ENCODE results near the gene MECR. TPM values are rescaled to one million over a fixed set of nuclear protein-coding genes. Genes with fewer than 3 reads are reported as not detected.

The MECR gene

DNA sequence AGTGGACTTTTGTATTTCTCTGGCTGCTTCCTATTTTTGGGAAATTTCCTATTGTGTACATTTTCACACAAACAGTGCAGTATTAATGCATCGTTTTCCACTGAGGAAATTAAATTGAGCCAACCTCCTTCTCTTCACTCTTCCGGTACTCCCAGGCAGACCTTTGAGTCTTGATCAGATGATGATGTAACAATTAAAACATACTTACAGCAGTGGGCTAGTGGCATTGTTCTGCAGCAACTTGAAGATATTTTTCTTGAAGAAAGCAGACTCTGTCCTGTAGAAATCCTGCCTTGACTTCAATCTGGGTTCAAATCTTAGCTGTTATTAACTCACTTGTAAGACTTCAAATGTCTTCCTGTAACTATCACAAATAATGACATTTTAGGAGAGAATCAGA, 88.0 kb downstream of the MECR start:
- WGBS: 100% methylated on average over 1 of the region's 2 CpGs
- H2AK5ac ChIP-seq (ENCODE audit: low read length, severe bottlenecking): no peak overlapping the region
- no peak overlapping the region for H3K14ac ChIP-seq (ENCODE audit: low read length in 2 of 2)
- no peaks in the 10 kb centered on the region for H3K4me1 ChIP-seq (ENCODE audit: control insufficient read depth, insufficient read depth, low read depth, low read length)
- H2BK12ac ChIP-seq (ENCODE audit: low read length in 2 of 2): no peak overlapping the region
- no peak overlapping the region for H3K23ac ChIP-seq (ENCODE audit: low read length in 2 of 2)
- peaks cover 22 to 28% of the 10 kb centered on the region in 2 experiments for H3K36me3 ChIP-seq (ENCODE audit: control insufficient read depth in 1 of 2, insufficient read depth in 2 of 2, low read depth in 1 of 2, low read length in 2 of 2)
- H2BK120ac ChIP-seq (ENCODE audit: low read depth, low read length): no peak overlapping the region
- H2BK15ac ChIP-seq (ENCODE audit: low read depth, poor library complexity, severe bottlenecking): no peak overlapping the region
- no peak overlapping the region for H2BK5ac ChIP-seq (ENCODE audit: low read depth, low read length, poor library complexity, severe bottlenecking)
- H3K4ac ChIP-seq (ENCODE audit: low read depth in 1 of 2, low read length in 2 of 2): no peak overlapping the region
- no peak overlapping the region for H3K4me3 ChIP-seq (ENCODE audit: insufficient read depth in 1 of 2, low read depth in 1 of 2, low read length in 2 of 2)
- peaks cover 6% of the 10 kb centered on the region for H3K79me1 ChIP-seq (replicated peaks; ENCODE audit: low read length, poor library complexity, severe bottlenecking)
- DNase-seq: no peak
- no peak overlapping the region for H3K18ac ChIP-seq (ENCODE audit: low read depth in 1 of 2, low read length in 2 of 2)
- no peaks in the 10 kb centered on the region for H3K27me3 ChIP-seq (ENCODE audit: control insufficient read depth in 1 of 2, insufficient read depth in 1 of 2, low read length in 2 of 2)
- no peak overlapping the region for H4K8ac ChIP-seq (ENCODE audit: low read length)
- no peak overlapping the region for H3K4me2 ChIP-seq (ENCODE audit: low read length, poor library complexity, severe bottlenecking)
- H2AFZ ChIP-seq (ENCODE audit: low read depth, low read length): no peak overlapping the region
- no peak overlapping the region for H3K27ac ChIP-seq (ENCODE audit: low read length, poor library complexity, severe bottlenecking)
- no peaks in the 10 kb centered on the region for H3K9me3 ChIP-seq (ENCODE audit: control insufficient read depth, low read length)
- H3K9ac ChIP-seq (ENCODE audit: low read length): no peak overlapping the region
- no peak overlapping the region for H4K91ac ChIP-seq (ENCODE audit: low read length)

Small RNA genes lying within 50 kb of the gene (small RNA-seq; reads per million reads assigned to genes)
- gene RF02271 (ENCODE audit: low read depth): not detected
